ENCODE results near the gene CHPF.

Gene CHPF

DNA sequence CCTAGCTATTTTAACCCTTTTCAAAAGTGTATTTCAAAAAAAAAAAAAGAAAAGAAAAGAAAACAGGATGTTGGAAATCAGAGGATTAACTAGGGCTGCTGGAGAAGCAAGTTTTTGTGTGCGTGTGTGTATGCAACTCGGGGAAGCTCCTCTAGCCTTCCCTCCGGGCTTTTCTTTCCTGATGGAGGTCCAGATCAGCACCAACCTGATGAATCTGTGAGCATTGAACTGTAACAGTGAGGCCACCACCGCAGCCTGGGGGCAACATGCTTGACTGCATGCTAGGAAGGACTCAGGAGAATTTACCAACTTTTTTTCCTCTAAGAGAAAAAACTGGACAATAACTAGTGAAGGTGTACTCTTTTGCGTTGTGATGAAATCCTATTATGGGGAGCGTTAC lies 25.4 kb upstream of the CHPF start:
- TF ChIP-seq FOXM1 (IDR thresholded peaks at IDR 0.05; ENCODE audit: borderline replicate concordance) (no peak), BHLHE40 (IDR thresholded peaks at IDR 0.05; ENCODE audit: borderline replicate concordance) (no peak), L3MBTL2 (conservative IDR thresholded peaks at IDR 0.05) (no peak), ELF4 (IDR thresholded peaks at IDR 0.05) (no peak), SP1 (IDR thresholded peaks at IDR 0.05) (no peak), TARDBP (IDR thresholded peaks at IDR 0.05) (no peak), LEF1 (IDR thresholded peaks at IDR 0.05; ENCODE audit: borderline replicate concordance) (no peak), FOXK2 (IDR thresholded peaks at IDR 0.05) (no peak), SUZ12 (IDR thresholded peaks at IDR 0.05) (no peak), ZNF384 (IDR thresholded peaks at IDR 0.05) (no peak), CTBP1 (IDR thresholded peaks at IDR 0.05; ENCODE audit: borderline replicate concordance) (no peak), FOXA1 (IDR thresholded peaks at IDR 0.05) (no peak), NFRKB (IDR thresholded peaks at IDR 0.05) (no peak), ARNT (IDR thresholded peaks at IDR 0.05) (no peak), HDGF (IDR thresholded peaks at IDR 0.05; ENCODE audit: borderline replicate concordance) (no peak)
- TF ChIP-seq, protein P1, sequence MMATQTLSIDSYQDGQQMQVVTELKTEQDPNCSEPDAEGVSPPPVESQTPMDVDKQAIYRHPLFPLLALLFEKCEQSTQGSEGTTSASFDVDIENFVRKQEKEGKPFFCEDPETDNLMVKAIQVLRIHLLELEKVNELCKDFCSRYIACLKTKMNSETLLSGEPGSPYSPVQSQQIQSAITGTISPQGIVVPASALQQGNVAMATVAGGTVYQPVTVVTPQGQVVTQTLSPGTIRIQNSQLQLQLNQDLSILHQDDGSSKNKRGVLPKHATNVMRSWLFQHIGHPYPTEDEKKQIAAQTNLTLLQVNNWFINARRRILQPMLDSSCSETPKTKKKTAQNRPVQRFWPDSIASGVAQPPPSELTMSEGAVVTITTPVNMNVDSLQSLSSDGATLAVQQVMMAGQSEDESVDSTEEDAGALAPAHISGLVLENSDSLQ (IDR thresholded peaks at IDR 0.05): no peak
- no peak for DNase-seq (ENCODE audit: extremely low spot score)
- POLR2A ChIA-PET: no interaction called here
- CTCF ChIA-PET: interaction anchor here (0.9 to 1.8 kb wide), 2 partner anchors 8 to 9 kb away, joined by 3 to 7 read pairs; no protein-coding TSS in a partner anchor

DNA sequence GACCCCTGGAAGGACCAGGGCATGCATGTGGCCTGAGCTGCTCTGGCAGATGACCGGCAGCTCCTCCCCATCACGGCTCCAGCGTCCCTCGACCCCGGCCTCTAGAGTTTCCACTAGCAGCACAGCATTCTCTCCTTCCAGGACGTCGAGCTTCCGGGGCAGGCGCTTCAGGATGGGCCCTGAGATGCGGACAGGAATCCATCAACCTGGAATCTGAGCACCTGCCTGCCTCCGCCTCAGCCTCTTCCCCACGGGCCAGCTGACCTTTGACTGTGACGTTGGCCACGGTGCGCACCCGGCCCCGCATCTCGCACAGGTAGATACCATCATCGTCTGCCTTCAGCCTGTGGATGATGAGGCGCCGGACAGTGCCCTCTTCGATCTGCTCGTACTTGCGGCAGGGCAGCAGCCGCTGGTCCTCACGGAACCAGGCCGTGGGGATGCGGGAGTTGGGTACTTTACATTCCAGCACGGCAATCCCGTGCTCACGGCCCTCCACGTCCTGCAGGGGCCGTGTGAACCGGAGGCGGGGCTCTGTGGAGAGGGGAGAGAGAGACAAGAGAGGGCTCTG lies 24.3 kb upstream of the CHPF start:
- no peak for TF ChIP-seq ELF4 (IDR thresholded peaks at IDR 0.05)
- no peak for TF ChIP-seq ZNF384 (IDR thresholded peaks at IDR 0.05)
- no peak for TF ChIP-seq L3MBTL2 (conservative IDR thresholded peaks at IDR 0.05)
- no peak for TF ChIP-seq HDGF (IDR thresholded peaks at IDR 0.05; ENCODE audit: borderline replicate concordance)
- TF ChIP-seq ARNT (IDR thresholded peaks at IDR 0.05): no peak
- TF ChIP-seq NFRKB (IDR thresholded peaks at IDR 0.05): no peak
- TF ChIP-seq BHLHE40 (IDR thresholded peaks at IDR 0.05; ENCODE audit: borderline replicate concordance): no peak
- DNase-seq (ENCODE audit: extremely low spot score): no peak

DNA sequence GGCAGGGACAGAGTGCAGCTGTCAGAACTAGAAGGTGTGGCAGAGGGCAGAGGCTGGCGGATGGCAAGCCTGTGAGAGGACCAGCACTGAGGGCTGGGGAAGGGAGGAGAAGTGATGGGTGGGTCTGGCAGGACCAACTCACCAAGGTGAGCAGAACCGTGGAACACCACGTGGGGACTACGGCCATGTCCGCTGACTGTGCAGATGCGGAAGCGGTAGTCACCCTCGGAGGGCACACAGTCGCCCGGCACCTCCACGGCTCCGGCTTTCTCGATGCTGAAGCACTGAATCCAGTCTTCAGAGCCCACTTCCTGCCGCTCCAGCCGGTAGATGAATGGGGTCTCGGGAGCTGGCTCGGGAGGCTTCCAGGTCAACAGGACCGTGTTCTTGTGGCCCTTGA lies 23.5 kb upstream of the CHPF start:
- POLR2A ChIA-PET: interaction anchor here (1.2 to 1.9 kb wide), 2 partner anchors 11 to 31 kb away, joined by 3 to 6 read pairs; partner anchors contain the start of gene STK11IP
- TF ChIP-seq ELF4 (IDR thresholded peaks at IDR 0.05) (no peak), SUZ12 (IDR thresholded peaks at IDR 0.05) (no peak), TARDBP (IDR thresholded peaks at IDR 0.05) (no peak), BHLHE40 (IDR thresholded peaks at IDR 0.05; ENCODE audit: borderline replicate concordance) (no peak), L3MBTL2 (conservative IDR thresholded peaks at IDR 0.05) (no peak), FOXK2 (IDR thresholded peaks at IDR 0.05) (no peak), ARNT (IDR thresholded peaks at IDR 0.05) (no peak), NFRKB (IDR thresholded peaks at IDR 0.05) (no peak), SP1 (IDR thresholded peaks at IDR 0.05) (no peak), HDGF (IDR thresholded peaks at IDR 0.05; ENCODE audit: borderline replicate concordance) (no peak), ZNF384 (IDR thresholded peaks at IDR 0.05) (no peak), FOXM1 (IDR thresholded peaks at IDR 0.05; ENCODE audit: borderline replicate concordance) (no peak), LEF1 (IDR thresholded peaks at IDR 0.05; ENCODE audit: borderline replicate concordance) (no peak), CTBP1 (IDR thresholded peaks at IDR 0.05; ENCODE audit: borderline replicate concordance) (no peak), FOXA1 (IDR thresholded peaks at IDR 0.05) (no peak)
- TF ChIP-seq, protein P1 (IDR thresholded peaks at IDR 0.05): no peak
- DNase-seq (ENCODE audit: extremely low spot score): no peak
- CTCF ChIA-PET: interaction anchor here (0.9 kb wide), 1 partner anchor 26 kb away, joined by 6 read pairs; no protein-coding TSS in a partner anchor

More for the DNA sequence above, 24.3 kb upstream of the CHPF start:
- ChIA-PET POLR2A (interaction anchor here (1.2 to 1.9 kb wide), 2 partner anchors 10 to 30 kb away, joined by 3 to 6 read pairs; partner anchors contain the start of gene STK11IP), CTCF (interaction anchor here (0.9 to 1.8 kb wide), 2 partner anchors 8 to 27 kb away, joined by 6 to 7 read pairs; no protein-coding TSS in a partner anchor)

DNA sequence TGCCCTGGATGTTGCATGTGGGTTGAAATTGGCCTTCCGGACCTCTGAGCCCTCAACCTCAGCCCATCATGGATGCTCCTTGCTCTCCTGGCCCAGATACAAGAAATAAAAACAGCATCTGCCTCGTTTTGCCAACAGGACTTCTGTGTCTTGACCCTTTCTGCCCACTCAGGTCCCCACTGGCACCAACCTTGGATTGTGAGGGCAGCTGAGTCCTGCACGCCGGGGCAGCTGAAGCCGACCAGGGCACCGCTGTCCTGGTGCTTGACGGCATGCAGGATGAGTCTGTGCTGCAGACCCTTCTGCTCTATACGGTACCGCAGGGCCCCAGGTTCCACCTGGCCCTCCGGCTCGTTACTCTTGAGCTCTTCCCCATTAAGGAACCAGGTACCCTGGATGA lies 23.0 kb upstream of the CHPF start:
- DNase-seq (ENCODE audit: extremely low spot score): no peak
- TF ChIP-seq NFRKB (IDR thresholded peaks at IDR 0.05) (no peak), ARNT (IDR thresholded peaks at IDR 0.05) (no peak), ELF4 (IDR thresholded peaks at IDR 0.05) (no peak), FOXA1 (IDR thresholded peaks at IDR 0.05) (no peak), SP1 (IDR thresholded peaks at IDR 0.05) (no peak), BHLHE40 (IDR thresholded peaks at IDR 0.05; ENCODE audit: borderline replicate concordance) (no peak), HDGF (IDR thresholded peaks at IDR 0.05; ENCODE audit: borderline replicate concordance) (no peak), ZNF384 (IDR thresholded peaks at IDR 0.05) (no peak), LEF1 (IDR thresholded peaks at IDR 0.05; ENCODE audit: borderline replicate concordance) (no peak), FOXK2 (IDR thresholded peaks at IDR 0.05) (no peak), CTBP1 (IDR thresholded peaks at IDR 0.05; ENCODE audit: borderline replicate concordance) (no peak), FOXM1 (IDR thresholded peaks at IDR 0.05; ENCODE audit: borderline replicate concordance) (no peak)
- TF ChIP-seq, protein P1 (IDR thresholded peaks at IDR 0.05): no peak
- POLR2A ChIA-PET: interaction anchor here (1.9 kb wide), 1 partner anchor 31 kb away, joined by 6 read pairs; the partner anchor contains the start of gene STK11IP
- CTCF ChIA-PET: no interaction called here

- ChIA-PET POLR2A (no interaction called here), CTCF (no interaction called here)
- DNase-seq (ENCODE audit: extremely low spot score): no peak
- TF ChIP-seq ELF4 (IDR thresholded peaks at IDR 0.05) (no peak), L3MBTL2 (conservative IDR thresholded peaks at IDR 0.05) (no peak), NFRKB (IDR thresholded peaks at IDR 0.05) (no peak), SUZ12 (IDR thresholded peaks at IDR 0.05) (no peak), BHLHE40 (IDR thresholded peaks at IDR 0.05; ENCODE audit: borderline replicate concordance) (no peak), LEF1 (IDR thresholded peaks at IDR 0.05; ENCODE audit: borderline replicate concordance) (no peak)
- TF ChIP-seq, protein P1 (IDR thresholded peaks at IDR 0.05): no peak
Measured at GRCh38 chr2:219565130-219566080, 21.8 kb upstream of the CHPF start.
